HG03064 (cell line): Measurements from ENCODE around the gene SLC16A8.

Source experiments
- ATAC-seq: cut with Tn5 transposase; IDR thresholded peaks from one replicate; pipeline ENCODE4 v1.9.1; 2021; ENCODE audit warnings: low read depth; ENCODE audit not compliant: unreplicated experiment

SLC16A8 gene

GRCh38 chr22:38074181-38075104 lies 9.5 kb downstream of the SLC16A8 start:
- ATAC-seq = no peak

- ATAC-seq = no peak
These were observed 10.5 kb downstream of the SLC16A8 start for GRCh38 chr22:38073150-38074130.

GRCh38 chr22:38072322-38073149 lies 11.4 kb downstream of the SLC16A8 start:
- no peak for ATAC-seq

DNA sequence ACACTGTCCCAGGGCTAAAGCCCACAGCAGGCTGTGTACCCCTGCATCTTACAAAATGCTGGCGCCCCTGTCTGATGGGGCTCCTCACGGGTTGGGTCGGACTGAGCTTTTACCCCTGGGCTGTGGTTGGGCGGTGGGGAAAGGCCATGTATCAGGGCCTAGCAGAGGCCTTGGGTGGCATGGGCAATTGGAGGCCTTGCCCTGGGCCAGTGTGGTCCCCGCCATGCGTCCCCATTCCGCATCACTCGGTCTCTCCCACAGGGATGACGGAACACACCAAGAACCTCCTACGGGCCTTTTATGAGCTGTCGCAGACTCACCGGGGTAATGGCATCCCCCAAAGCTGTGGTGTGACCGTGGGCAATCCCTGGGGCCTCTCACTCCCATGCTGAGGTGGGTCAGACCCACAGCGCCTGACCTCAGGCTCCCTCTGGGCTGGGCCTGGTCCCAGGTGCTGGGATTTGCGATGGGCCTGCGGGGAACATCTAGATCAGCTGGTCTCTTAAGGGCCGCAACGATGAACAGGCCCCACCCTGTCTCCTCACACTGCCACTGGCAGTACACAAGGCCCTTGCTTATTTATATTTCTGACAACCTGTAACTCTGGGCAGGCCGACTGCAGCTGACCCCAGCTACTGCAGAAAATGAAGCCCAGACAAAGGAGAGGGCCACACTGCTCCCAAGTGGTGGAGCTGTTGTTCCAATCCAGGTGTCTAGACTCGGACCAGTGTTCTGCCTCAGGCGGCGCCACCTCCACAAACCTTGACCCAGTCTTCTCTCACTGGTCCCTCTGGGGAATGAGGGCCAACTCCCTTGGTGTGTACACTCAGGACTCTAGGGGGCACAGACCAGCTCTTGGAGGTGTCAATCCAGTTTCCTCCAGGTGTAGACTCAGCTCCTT lies 12.3 kb downstream of the SLC16A8 start:
- ATAC-seq = no peak

- no peak for ATAC-seq
These were observed 13.6 kb downstream of the SLC16A8 start for GRCh38 chr22:38070250-38070921.

GRCh38 chr22:38069372-38070249 lies 14.4 kb downstream of the SLC16A8 start:
- ATAC-seq = no peak

DNA sequence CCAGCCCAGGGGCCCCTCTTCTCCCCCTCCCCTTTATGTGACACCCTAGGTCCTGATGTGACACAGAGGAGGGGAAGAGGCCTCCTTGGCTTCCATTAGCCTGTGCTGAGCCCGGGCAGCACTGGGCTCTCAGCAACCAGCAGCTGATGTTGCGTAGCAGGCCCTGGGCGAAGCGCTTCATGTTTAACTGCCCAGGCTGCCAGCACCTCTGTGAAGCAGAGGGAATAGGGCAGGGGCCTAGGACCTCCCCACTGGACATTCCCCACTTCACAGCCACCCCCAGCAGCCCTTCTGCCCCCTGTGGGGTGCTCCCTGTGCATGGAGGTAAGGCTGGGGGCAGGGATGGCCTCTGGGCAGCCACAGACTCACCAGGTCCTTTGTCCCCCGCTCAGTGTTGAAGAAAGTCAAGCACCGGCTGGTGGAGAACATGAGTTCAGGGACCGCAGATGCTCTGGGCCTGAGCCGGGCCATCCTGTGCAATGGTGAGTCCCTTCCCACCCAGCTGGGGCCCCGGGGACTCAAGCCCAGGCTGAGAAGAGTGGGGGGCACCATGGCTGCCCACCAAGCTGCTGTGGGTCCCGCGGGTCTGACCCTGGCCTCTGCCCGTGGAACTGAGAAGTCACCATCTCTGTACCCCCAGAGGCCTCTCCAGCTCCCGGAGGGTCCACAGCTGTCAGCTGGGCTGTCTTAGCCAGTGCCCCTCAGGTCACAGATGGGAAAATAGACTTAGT lies 15.2 kb downstream of the SLC16A8 start:
- no peak for ATAC-seq

GRCh38 chr22:38067761-38068360 lies 16.1 kb downstream of the SLC16A8 start:
- no peak for ATAC-seq

DNA sequence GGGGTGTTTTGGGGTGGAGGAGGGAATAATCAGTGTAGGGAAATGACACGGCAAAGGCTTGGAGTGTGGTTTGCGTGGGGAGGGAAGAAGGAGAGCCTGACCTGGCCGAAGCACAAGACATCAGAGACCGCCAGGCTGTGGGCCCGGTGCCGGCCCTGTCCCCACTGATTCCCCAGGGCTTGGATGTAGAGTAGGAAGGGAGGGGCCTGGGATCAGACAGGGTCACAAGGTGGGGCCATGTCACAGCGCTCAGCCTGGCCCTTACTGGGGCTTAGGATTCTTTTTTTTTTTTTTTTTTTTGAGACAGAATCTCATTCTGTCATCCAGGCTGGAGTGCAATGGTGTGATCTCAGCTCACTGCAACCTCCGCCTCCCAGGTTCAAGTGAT lies 17.0 kb downstream of the SLC16A8 start:
- no peak for ATAC-seq

- no peak for ATAC-seq
These were observed 17.5 kb downstream of the SLC16A8 start for GRCh38 chr22:38066381-38067027.

DNA sequence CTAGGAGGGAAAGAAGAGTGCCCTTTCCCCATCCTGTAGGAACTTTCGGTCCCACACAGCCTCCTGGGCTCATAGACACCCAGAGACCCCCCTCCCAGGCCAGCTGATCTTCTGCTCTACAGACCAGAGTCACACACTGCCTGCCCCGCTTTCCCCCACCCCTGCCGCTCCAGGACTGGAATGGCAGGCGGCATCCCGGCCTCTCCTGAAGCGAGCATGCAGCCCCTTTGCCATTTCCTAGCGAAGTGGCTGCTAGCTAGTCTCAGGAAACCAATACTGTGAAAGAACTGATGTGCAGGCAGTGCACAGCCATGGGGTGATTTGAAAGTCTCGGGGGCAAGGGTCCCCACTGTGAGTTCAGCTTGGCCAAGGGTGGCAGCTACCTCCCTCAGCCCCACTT lies 18.4 kb downstream of the SLC16A8 start:
- ATAC-seq = no peak

DNA sequence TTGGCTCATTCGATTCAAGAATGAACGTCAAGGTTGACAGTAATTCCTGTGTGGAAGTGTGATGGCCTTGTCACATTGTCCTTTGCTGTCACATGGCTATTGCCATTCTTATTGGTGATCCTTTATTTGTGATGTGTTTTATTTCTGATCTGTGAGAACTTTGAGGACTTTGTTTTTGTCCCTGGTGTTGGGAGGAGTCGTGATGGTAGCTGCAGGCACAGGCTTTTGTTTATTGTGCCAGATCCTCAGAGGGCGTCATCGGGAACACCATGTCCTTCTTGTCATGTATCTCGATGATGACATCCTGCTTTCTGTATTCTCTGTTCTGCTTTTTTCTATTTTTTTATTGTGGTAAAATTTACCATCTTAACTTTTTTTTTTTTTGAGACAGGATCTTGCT lies 21.2 kb downstream of the SLC16A8 start:
- no peak for ATAC-seq

DNA sequence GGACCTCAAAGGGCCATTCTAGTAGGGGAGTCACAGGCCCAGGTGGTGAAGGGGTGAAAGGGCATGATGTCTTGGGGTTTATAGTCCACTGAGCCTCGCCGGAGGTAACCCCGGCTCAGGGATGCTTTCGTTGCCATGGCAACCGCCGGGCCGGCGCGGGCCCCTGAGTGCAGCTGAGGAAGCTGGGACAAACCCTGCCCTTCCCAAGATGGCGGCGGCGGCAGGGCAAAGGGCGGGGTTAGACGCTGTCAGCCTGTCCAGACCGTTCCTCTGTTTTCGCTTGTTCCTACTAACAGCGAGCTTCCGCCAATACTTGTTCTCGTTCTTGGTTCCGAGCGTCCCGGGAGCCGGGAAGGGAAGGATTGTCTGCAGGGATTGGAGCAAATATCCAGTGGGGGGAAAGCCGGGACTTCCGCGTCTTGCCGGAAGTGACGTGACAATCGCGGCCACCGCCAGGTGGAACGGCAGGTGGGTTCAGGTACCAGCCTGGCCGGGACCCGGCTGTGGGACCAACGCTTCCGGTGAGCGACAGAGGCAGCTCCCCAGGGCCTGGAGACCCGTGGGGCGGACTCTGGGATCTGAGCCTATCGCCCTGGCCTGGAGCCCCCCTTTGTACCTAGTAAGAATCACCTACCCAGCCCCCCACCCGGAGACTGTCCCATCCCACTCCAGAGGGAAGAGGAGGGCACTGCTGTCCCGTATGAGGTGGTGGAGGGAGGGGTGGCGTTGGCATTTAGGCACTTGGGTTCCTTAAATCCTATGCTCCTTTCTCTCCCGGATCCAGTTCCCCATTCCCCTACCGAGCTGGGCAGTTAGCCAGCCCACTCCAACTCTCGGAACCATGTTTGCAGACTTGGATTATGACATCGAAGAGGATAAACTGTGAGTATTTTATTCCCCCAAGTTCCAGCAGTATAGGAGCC lies 26.8 kb downstream of the SLC16A8 start, which contains the start of gene PICK1:
TSS of gene PICK1 (plus strand) at position 436 of the 923 bp plus-strand sequence. CDS start at position 842, 406 bp downstream.
- ATAC-seq = no peak

DNA sequence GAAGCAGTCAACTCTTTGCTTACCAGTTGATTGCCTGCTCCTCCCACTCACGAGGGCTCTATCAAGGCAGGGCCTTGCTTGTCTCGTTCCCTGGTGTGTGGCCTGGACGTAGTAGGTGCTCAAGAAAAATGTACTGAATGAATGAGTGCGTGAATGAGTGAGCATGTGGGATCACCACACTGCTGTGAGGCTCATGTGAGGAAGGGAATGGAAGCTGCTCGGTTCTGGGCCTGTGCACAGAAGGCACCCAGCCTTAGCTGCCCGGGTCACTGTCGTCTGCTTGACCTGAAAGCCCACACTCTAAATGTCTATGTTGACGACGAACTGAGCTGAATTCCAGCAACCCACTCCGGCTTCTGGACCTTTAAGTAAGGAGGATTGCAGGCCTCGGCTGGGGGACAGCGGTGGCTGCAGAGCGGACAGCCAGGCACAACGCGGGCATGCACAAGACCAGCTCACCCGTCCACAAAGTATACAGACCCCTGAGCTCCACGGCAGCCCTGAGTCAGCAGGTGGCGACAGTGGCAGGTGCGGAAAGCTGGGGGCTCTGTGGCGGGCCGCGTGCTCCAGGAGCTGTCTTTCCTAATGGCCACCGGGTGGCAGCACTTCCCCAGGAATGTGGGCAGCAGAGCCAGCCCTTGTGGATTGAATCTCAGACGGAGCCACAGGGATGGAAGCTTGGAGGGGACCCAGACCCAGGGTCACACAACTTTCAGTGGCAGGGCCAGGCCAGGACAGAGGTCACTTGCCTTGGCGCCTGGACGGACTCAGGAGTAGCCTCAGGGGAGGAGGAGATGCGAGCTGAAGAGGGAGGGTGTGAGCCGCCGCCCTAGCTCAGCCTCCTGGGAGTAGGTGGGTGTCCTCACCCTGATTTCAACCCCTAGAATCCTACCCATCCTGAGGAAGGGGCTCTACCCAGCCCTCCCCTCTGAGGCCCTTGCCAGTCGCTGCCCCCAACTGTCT lies 31.8 kb downstream of the SLC16A8 start:
- peak; percentile 63 for ATAC-seq
